ENCODE measurements around the gene SLC22A25.

Gene SLC22A25

GRCh38 chr11:63262547-63262946, 19.1 kb upstream of the SLC22A25 start:
- Histone ChIP-seq H2BK120ac (ENCODE audit: insufficient read depth, low read length, poor library complexity) (no peak overlapping the region), H4K91ac (ENCODE audit: low read depth, low read length) (no peak overlapping the region), H3K79me1 (ENCODE audit: low read length) (no peaks in the 10 kb centered on the region), H3K27ac (ENCODE audit: low read depth, low read length) (no peak overlapping the region), H4K12ac (ENCODE audit: low read depth, low read length) (no peak overlapping the region), H2AK5ac (ENCODE audit: low read length) (no peak overlapping the region), H3K14ac (ENCODE audit: low read length) (no peak overlapping the region), H2BK5ac (ENCODE audit: low read depth, low read length, poor library complexity) (no peak overlapping the region), H3K9me3 (ENCODE audit: insufficient read depth, low read depth, low read length) (no peaks in the 10 kb centered on the region), H3K27me3 (ENCODE audit: insufficient read depth, low read length) (no peaks in the 10 kb centered on the region), H2BK12ac (ENCODE audit: low read length) (no peak overlapping the region), H3K18ac (ENCODE audit: low read length) (no peak overlapping the region), H3K36me3 (ENCODE audit: control insufficient read depth in 1 of 2, insufficient read depth in 2 of 2, low read length in 2 of 2) (no peaks in the 10 kb centered on the region), H3K4ac (ENCODE audit: low read depth, low read length) (no peak overlapping the region), H3K79me2 (ENCODE audit: control insufficient read depth, insufficient read depth, low read length, poor library complexity) (no peaks in the 10 kb centered on the region), H3K4me1 (ENCODE audit: control insufficient read depth in 1 of 2, insufficient read depth in 2 of 2, low read length in 2 of 2) (no peaks in the 10 kb centered on the region), H4K8ac (ENCODE audit: low read depth, low read length) (no peak overlapping the region), H3K9ac (ENCODE audit: low read length) (no peak overlapping the region), H2AFZ (ENCODE audit: insufficient read depth, low read length, poor library complexity) (no peak overlapping the region), H3K23ac (ENCODE audit: low read length) (no peak overlapping the region), H3K4me2 (ENCODE audit: low read length) (no peak overlapping the region), H3K4me3 (ENCODE audit: low read depth, low read length) (no peak overlapping the region)
- WGBS (ENCODE audit: extremely low coverage, insufficient coverage, insufficient read length) = no CpG with 5 or more reads among the region's 3 CpGs
- DNase-seq = peak; percentile 73 to 87

GRCh38 chr11:63251312-63251711, 7.9 kb upstream of the SLC22A25 start:
- no peak overlapping the region for H2BK12ac ChIP-seq (ENCODE audit: low read length)
- H4K8ac ChIP-seq (ENCODE audit: low read depth, low read length) = no peak overlapping the region
- no peak overlapping the region for H2AFZ ChIP-seq (ENCODE audit: insufficient read depth, low read length, poor library complexity)
- H4K91ac ChIP-seq (ENCODE audit: low read depth, low read length) = no peak overlapping the region
- no peak overlapping the region for H3K4me3 ChIP-seq (ENCODE audit: low read depth, low read length)
- H3K23ac ChIP-seq (ENCODE audit: low read length) = no peak overlapping the region
- no peak overlapping the region for H3K4me2 ChIP-seq (ENCODE audit: low read length)
- no peaks in the 10 kb centered on the region for H3K79me2 ChIP-seq (ENCODE audit: control insufficient read depth, insufficient read depth, low read length, poor library complexity)
- H3K9ac ChIP-seq (ENCODE audit: low read length) = no peak overlapping the region
- no peaks in the 10 kb centered on the region for H3K36me3 ChIP-seq (ENCODE audit: control insufficient read depth in 1 of 2, insufficient read depth in 2 of 2, low read length in 2 of 2)
- no peaks in the 10 kb centered on the region for H3K9me3 ChIP-seq (ENCODE audit: insufficient read depth, low read depth, low read length)
- no peaks in the 10 kb centered on the region for H3K4me1 ChIP-seq (ENCODE audit: control insufficient read depth in 1 of 2, insufficient read depth in 2 of 2, low read length in 2 of 2)
- H3K27me3 ChIP-seq (ENCODE audit: insufficient read depth, low read length) = no peaks in the 10 kb centered on the region
- H3K79me1 ChIP-seq (ENCODE audit: low read length) = no peaks in the 10 kb centered on the region
- no peak overlapping the region for H3K14ac ChIP-seq (ENCODE audit: low read length)
- no peak overlapping the region for H3K27ac ChIP-seq (ENCODE audit: low read depth, low read length)
- DNase-seq = no peak
- H2BK120ac ChIP-seq (ENCODE audit: insufficient read depth, low read length, poor library complexity) = no peak overlapping the region
- no peak overlapping the region for H3K18ac ChIP-seq (ENCODE audit: low read length)
- no peak overlapping the region for H2AK5ac ChIP-seq (ENCODE audit: low read length)
- WGBS (ENCODE audit: extremely low coverage, insufficient coverage, insufficient read length) = no CpG with 5 or more reads among the region's 2 CpGs
- no peak overlapping the region for H3K4ac ChIP-seq (ENCODE audit: low read depth, low read length)
- no peak overlapping the region for H2BK5ac ChIP-seq (ENCODE audit: low read depth, low read length, poor library complexity)
- H4K12ac ChIP-seq (ENCODE audit: low read depth, low read length) = no peak overlapping the region

- Histone ChIP-seq H3K27me3 (ENCODE audit: insufficient read depth, low read length) (no peaks in the 10 kb centered on the region), H3K4ac (ENCODE audit: low read depth, low read length) (no peak overlapping the region), H3K18ac (ENCODE audit: low read length) (no peak overlapping the region), H4K8ac (ENCODE audit: low read depth, low read length) (no peak overlapping the region), H3K27ac (ENCODE audit: low read depth, low read length) (no peak overlapping the region), H3K4me2 (ENCODE audit: low read length) (no peak overlapping the region), H3K23ac (ENCODE audit: low read length) (no peak overlapping the region), H2BK5ac (ENCODE audit: low read depth, low read length, poor library complexity) (no peak overlapping the region), H3K9me3 (ENCODE audit: insufficient read depth, low read depth, low read length) (no peaks in the 10 kb centered on the region), H2AK5ac (ENCODE audit: low read length) (no peak overlapping the region), H3K4me3 (ENCODE audit: low read depth, low read length) (no peak overlapping the region), H4K12ac (ENCODE audit: low read depth, low read length) (no peak overlapping the region), H2BK12ac (ENCODE audit: low read length) (no peak overlapping the region), H3K79me2 (ENCODE audit: control insufficient read depth, insufficient read depth, low read length, poor library complexity) (no peaks in the 10 kb centered on the region), H3K4me1 (ENCODE audit: control insufficient read depth in 1 of 2, insufficient read depth in 2 of 2, low read length in 2 of 2) (no peaks in the 10 kb centered on the region), H3K79me1 (ENCODE audit: low read length) (no peaks in the 10 kb centered on the region), H3K36me3 (ENCODE audit: control insufficient read depth in 1 of 2, insufficient read depth in 2 of 2, low read length in 2 of 2) (no peaks in the 10 kb centered on the region), H2AFZ (ENCODE audit: insufficient read depth, low read length, poor library complexity) (no peak overlapping the region), H4K91ac (ENCODE audit: low read depth, low read length) (no peak overlapping the region), H3K14ac (ENCODE audit: low read length) (no peak overlapping the region), H2BK120ac (ENCODE audit: insufficient read depth, low read length, poor library complexity) (no peak overlapping the region), H3K9ac (ENCODE audit: low read length) (no peak overlapping the region)
- DNase-seq = no peak
- no CpG with 5 or more reads among the region's 5 CpGs for WGBS (ENCODE audit: extremely low coverage, insufficient coverage, insufficient read length)
Measured at GRCh38 chr11:63250162-63251050, 7.0 kb upstream of the SLC22A25 start.

GRCh38 chr11:63248966-63249365, 5.6 kb upstream of the SLC22A25 start:
- Histone ChIP-seq H3K79me1 (ENCODE audit: low read length) (no peaks in the 10 kb centered on the region), H2AK5ac (ENCODE audit: low read length) (no peak overlapping the region), H3K9ac (ENCODE audit: low read length) (no peak overlapping the region), H2BK12ac (ENCODE audit: low read length) (no peak overlapping the region), H2AFZ (ENCODE audit: insufficient read depth, low read length, poor library complexity) (no peak overlapping the region), H2BK120ac (ENCODE audit: insufficient read depth, low read length, poor library complexity) (no peak overlapping the region), H2BK5ac (ENCODE audit: low read depth, low read length, poor library complexity) (no peak overlapping the region), H4K8ac (ENCODE audit: low read depth, low read length) (no peak overlapping the region), H3K4ac (ENCODE audit: low read depth, low read length) (no peak overlapping the region), H3K23ac (ENCODE audit: low read length) (no peak overlapping the region), H3K4me1 (ENCODE audit: control insufficient read depth in 1 of 2, insufficient read depth in 2 of 2, low read length in 2 of 2) (no peaks in the 10 kb centered on the region), H3K18ac (ENCODE audit: low read length) (no peak overlapping the region), H3K36me3 (ENCODE audit: control insufficient read depth in 1 of 2, insufficient read depth in 2 of 2, low read length in 2 of 2) (no peaks in the 10 kb centered on the region), H4K12ac (ENCODE audit: low read depth, low read length) (no peak overlapping the region), H3K4me3 (ENCODE audit: low read depth, low read length) (no peak overlapping the region), H3K9me3 (ENCODE audit: insufficient read depth, low read depth, low read length) (no peaks in the 10 kb centered on the region), H3K4me2 (ENCODE audit: low read length) (no peak overlapping the region), H3K79me2 (ENCODE audit: control insufficient read depth, insufficient read depth, low read length, poor library complexity) (no peaks in the 10 kb centered on the region), H3K14ac (ENCODE audit: low read length) (no peak overlapping the region), H3K27ac (ENCODE audit: low read depth, low read length) (no peak overlapping the region), H3K27me3 (ENCODE audit: insufficient read depth, low read length) (no peaks in the 10 kb centered on the region), H4K91ac (ENCODE audit: low read depth, low read length) (no peak overlapping the region)
- WGBS (ENCODE audit: extremely low coverage, insufficient coverage, insufficient read length) = no CpG with 5 or more reads among the region's 3 CpGs
- DNase-seq = peak in 1 of 2 donors; percentile 13
